GM19023 (cell line): ENCODE data around the gene NALCN.

ENCODE experiments used
- ATAC-seq: cut with Tn5 transposase; IDR thresholded peaks from one replicate; pipeline ENCODE4 v1.9.1; 2021; ENCODE audit warnings: mild to moderate bottlenecking, moderate library complexity; ENCODE audit not compliant: unreplicated experiment

Gene NALCN

DNA sequence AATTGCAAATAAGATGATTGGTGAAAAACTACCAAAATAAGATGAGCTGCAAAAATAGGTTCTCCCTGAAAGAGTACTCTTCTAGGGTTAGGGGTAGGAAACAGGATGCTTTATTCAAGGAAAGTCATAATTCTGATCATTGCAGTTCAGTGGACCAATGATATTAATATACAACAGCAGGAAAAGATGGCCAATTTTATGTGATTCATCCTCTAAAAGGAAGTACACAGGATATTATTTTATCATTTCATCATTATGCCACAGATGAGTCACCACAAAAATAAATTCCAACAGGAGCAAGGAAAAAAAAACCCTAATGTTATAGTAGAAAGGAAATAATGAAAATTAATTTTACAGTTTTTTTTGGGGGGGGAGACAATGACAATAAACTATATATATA is 205.0 kb downstream of the NALCN start:
- no peak for ATAC-seq

DNA sequence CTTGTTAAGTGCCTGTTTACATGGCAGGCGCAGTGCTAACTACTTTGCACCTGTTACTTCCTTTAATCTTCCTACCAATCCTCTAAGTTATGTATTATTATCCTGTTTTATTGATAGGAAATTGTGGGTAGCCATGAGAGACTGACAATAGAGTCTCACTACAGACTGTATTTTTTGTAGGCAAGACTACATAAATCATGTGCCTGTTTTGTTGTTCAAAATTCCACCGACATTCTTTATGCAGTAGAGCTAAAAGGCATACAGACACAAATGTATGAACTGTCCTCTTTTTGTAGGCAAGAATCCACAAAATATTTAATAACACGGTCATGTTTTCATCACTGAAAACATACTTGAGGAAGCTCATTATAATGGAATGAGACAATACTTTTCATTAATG is 205.5 kb downstream of the NALCN start:
- no peak for ATAC-seq

DNA sequence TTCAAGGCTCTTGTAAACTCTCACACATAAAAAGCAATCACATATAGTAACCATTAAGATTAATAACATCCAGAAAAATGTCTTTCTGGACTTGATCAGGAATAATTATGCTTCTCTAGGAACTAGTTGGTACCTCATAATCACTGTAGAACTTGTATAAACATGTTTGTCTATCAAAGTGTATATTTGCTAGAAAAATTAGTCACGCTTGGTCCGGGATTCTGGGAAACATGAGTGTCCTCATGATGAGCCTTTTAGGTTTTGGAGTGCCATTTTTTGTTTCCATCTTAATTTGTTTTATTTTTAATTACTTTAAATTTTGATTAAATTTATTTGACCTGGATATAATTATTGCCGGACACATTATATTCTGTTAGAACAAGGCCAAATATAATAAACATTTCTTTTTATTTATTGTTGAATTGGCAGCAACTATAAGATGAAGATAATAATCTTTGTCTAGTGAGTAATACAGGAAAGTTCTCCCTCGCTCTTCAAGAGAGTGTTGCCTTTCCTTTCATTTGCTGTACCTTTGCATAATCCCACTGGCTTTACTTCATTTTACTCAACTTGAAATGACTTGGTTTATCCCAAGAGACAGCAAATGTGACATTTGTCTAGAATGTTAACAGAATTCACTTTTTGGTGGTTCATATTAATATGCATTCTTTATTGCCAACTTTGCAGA is 207.0 kb downstream of the NALCN start:
- ATAC-seq: no peak

DNA sequence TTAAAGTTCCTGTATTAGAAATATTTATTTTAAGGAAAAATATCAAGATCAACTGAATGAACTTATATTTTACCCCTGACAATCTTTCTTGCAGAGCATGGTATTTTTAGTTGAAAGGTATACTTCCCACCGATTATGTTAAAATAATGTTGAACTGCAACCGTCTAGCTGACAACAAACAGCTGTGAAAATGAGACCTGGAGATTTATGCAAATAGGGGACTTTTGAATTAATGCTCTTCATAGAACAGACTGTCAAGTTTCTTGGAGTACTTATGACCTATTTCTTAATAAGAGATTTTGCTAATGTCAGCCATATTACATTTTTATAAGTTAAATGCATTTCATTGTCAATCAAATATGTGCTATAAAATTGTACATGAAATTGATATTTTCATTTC is 210.9 kb downstream of the NALCN start:
- no peak for ATAC-seq

DNA sequence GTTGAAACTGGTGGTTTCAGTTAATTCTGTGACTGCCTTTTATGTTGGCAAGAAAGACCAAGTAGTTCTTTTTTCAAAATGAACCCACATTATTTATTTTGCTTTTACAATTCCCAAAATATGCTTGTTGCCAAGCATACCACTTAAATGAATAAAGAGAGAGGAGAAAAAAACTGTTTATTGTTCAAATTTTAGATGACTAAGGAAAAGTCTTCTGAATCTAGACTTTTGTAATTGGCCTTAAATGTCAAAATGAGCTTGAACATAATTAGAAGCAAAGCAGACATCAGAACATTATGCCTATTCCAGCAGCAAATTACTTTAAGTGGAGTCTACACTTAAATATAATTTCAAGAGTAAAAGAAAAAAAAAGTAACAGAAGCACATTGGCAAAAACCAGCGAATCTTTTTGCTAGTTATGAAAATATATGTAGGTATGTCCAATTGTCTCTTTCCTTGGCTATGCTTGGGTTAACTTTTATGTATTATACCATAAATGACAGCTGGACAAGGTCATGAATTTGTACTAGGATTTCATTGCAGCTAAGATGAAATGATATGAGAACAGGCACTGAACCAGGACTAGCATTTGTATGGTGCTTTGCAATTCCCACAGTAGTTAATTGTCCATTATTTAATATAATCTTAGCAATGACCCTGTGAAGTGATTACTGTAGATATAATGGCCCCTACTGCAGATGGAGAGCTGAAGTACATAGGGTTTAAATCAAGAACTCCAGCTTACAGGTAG is 211.9 kb downstream of the NALCN start:
- ATAC-seq: no peak

DNA sequence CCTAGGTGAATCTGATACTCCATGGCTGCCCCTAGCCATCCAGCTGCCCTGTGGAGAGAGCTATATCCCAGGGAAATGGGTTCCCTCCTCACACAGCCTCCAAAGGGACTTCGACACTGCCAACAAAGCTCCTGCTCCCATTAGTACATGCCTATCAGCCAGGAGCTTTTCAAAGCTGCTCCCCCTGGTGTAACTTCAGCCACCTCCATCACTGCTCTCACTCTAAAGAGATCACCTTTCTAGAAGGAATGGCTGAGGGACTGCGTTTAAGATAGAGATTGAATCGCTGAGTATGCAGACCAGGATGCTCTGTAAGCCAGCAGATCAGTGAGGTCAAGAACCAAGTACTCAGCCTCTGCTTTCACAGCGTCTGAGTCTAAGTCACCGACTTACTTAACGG is 213.7 kb downstream of the NALCN start:
- ATAC-seq: no peak

DNA sequence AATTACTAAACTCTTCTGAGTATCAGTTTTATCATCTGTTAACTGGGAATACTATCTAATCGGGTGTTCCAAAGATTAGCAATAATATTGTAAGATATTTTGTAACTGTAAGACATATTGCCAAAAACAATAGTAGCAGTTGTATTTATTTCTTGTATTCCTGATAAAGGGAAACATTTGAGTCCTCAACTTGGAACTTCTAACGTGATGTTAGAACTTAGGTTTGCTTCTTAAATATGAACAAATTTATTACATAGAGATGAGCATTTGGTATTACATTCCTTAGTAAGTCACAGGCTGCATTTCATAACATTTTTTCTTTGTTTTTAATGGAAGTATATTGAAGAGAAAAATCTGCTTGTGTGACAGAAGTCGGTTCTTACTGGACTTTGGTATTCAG is 225.3 kb downstream of the NALCN start:
- no peak for ATAC-seq

DNA sequence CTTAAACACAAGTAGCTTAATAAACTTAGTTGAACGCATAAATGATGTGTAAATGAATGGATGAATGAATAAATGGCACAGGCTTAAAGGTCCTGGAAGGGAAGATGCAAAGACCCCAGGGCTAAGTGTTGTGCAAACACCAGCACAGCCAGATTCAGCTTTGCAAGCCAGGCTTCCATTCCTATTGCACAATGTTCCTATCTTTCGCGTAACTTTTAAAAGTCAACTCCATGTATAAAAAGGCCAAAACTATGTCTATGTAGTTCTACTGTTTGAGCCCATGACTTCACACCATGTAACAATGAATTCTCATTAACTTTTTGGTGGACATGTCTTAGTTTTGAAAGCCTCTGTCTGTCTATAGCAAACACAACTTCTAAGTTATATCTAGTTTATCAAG is 226.0 kb downstream of the NALCN start:
- ATAC-seq: no peak

DNA sequence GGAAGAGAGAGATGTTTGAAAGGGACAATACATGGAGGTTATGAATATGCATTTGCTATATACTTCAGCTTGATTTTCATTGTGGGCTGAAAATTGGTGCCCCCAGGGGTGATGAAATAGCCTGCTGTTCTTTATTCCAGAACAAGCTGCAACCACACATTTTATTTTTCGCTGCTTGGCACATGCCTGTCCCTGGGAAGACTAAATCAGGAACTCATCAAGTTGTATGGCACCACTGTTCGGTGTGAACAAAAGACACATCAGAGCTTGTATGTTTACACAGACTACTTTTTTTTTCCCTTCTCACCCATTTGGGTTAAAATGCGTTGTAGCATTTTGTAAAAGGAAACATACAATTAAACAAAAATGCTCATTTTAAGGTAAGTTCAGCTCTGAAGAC is 230.7 kb downstream of the NALCN start:
- no peak for ATAC-seq

DNA sequence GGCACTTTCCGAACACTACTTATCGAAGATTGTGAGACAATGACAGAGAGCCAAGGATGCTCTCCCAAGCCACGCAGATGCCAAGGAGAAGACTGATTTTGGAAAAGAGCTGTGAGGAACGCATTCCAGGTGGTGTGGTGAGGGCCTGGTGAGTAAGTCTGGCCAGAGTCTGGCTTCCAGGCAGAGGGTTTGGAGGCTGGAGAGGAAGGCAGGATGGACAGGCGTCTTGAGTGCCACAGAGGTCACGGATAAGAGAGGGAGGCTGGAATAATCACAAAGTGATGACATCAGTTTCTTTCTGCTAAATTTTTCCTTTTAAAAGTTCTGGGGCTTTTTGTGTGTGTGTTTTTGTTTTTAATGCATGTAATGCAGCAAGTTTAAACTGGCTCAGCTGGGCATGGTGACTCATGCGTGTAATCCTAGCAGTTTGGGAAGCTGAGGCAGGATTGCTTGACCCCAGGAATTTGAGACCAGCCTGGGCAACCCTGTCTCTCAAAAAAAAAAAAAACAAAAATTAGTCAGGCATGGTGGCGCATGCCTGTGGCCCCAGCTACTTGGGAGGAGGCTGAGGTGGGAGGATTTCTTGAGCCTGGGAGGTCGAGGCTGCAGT is 235.1 kb downstream of the NALCN start:
- no peak for ATAC-seq

DNA sequence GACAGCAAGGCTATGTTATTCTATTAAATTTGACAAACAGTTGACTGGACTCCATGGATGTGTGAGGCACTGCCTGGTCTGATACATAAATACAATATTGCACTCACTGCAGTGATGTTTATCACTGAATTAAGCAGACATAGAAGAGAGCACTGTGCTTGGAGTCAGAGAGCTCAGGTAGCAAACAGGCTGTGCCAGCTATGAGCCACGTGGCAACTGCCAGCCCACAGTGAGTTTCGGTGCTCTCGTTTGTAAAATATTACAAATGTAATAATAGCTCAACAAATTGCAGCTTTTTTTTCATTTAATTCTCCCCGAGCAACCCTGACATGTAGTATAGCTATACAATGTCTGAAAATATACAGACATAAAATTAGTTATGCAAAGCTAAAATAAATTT is 237.3 kb downstream of the NALCN start:
- ATAC-seq: no peak

DNA sequence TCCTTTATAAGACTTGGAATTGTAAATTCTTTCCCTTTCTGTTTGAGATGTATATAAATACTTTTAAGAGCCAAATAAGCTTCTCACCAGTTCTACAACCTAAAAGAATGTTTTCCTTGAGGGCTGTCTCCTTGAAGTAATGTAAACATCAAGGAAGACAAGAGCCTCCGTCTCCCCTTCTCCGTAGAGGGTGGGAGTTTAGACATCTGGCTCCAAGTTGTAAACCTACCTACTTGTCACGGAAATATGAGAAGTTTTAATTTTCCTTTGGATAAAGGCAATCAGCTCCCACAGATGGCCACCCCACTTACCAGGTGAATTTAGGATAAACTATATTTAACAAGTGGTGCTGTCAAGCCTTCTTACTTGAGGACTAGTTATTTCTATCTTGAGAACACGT is 237.9 kb downstream of the NALCN start:
- no peak for ATAC-seq

DNA sequence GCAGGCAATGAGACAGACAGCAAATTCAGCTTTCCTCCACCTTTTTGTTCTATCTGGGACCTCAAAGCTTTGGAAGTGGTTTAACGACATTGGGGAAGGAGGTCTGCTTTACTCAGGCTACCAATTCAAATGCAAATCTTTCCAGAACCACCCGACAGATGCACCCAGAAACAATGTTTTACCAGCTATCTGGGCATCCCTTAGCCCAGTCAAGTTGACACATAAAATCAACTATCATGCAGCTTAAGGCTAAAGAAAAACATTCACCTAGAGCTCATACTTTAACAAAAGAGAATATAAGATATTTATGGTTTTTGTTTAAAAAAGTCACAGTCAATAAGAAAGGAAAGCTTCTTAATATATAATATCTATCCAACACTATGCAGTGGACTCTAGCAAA is 246.0 kb downstream of the NALCN start:
- no peak for ATAC-seq

DNA sequence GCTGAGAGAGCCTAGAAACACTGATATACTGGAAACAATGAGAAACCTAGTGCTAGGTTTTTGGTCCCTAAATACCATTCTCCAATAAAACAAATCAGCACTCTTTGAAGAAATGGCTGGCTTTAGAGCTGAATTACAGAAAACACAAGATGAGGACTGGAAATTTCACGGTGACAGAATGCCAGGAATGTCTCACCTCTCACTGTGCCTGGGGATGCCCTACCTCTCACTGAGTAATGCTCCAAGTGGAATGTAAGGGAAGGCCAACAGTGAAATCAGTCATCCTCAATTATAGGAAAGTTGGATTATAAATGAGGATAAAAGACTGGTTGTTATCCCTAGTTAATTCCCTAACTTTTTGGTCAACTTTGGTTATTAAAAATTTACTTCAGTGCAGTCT is 259.0 kb downstream of the NALCN start:
- ATAC-seq: no peak

DNA sequence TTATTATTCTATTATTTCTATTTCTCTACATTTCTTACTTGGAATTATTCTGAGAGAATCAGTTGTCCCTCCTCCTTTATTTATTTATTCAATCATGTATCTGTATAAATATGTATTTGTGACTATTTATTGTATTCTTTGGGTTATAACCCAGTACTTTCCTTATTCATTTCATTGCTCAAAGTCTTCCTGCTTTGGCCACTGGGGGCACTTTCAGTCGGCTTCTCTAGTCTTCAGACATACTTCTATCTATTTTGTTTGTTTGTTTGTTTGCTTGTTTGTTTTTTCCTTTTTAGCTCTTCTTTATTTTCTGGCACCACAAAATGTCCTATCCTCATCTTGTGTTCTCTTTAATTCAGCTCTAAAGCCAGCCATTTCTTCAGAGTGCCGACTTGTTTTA is 260.4 kb downstream of the NALCN start:
- no peak for ATAC-seq

DNA sequence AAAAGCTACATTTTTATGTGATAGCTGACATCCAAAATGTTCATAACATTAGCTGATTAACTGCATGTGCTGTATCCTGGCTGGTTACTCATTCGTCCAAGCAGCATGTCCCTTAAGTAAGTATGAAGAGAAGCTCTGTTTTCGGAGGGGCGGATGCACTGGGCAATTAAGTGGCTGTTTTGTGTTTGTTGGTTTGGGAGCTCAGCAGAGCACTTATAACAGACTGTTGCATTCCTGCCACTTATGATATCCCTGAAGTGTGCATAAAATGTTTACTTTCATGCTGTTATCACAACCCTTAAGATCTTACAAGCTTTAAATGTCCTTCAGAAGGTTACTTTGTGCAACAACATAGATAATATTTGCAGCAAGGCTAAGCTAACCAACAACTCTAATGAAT is 264.1 kb downstream of the NALCN start:
- no peak for ATAC-seq

DNA sequence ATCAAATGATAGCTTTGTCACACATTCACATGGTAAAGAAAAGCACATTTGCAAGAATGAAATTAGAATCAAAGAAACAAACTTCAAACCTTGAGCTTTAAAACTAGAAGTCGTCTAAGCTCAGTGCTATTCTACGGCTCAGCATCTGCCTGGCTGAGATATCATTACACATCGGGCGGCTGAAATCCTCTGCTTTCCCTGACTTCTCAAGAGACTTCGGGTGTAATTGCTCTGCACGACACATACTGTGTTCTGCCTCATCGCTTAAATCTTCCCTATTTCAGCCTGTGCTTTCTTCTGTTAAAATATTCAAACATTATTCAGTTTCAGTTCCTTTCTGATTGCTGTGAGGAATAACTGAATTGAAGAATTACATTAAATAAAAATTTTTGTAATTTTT is 265.3 kb downstream of the NALCN start:
- no peak for ATAC-seq

DNA sequence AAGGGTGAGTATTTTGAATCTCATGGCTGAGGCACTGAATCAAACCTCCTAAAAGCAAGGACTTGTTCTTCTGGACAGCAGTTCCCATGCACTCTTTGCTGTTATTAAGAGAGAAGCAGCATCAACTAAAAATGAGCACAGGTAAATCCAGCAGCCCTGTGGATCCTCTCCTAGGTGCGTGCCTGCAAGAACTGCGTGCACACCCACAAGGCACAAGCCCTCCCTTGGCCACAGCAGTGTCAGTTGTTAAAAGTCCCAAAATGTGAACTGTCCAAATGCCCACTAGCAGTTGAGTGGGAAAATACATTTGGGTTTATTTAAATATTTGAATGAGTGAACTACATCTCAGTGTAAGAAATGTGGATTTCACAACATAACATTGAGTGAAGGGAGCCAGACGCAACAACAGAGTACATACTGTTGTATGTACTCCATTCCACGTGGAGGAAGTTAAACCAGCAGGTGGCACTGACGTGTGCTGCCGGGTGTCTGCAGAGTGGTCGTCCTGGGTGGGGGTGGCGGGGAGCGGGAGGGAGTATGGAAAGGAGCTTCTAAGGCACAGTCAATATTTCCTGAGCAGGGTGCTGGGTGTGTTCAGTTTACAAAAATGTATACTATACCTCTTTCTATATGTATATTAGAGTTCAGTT is 266.4 kb downstream of the NALCN start:
- no peak for ATAC-seq

DNA sequence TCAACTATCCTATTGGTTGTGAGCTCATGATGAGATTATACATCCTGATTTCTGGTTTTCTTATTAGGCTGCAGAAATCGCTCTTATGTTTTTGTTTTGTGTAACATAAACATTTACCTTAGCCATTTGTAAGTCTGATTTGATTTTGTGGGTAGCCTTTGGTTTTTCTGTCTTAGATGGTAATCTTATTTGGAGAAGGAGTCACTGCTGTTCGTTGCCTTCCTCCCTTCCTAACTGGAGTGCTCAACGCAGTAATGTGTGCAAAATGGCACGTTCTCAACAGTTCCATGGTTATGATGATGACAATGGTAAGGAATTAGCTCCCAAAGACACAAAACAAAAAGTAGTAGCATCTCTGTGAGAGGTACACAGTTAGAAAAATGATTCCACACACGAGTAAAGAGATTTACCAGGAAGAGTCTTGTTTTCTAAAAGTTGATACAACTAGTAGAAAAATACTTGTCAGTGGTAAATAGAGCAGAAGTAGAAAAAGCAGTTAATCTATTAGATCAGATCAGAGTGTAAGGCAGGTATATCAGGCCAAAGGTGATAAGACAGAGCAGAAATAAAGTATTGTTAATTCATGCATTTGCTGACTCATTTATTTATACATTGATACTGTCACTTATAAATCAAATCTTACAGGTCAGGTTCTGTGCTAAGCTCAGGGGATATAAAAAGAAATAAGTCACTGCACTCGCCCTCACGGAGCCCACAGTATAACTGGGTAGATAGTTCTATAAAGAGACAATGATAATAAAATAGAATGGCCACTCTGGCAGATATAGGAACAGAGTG is 270.0 kb downstream of the NALCN start:
- ATAC-seq: no peak

DNA sequence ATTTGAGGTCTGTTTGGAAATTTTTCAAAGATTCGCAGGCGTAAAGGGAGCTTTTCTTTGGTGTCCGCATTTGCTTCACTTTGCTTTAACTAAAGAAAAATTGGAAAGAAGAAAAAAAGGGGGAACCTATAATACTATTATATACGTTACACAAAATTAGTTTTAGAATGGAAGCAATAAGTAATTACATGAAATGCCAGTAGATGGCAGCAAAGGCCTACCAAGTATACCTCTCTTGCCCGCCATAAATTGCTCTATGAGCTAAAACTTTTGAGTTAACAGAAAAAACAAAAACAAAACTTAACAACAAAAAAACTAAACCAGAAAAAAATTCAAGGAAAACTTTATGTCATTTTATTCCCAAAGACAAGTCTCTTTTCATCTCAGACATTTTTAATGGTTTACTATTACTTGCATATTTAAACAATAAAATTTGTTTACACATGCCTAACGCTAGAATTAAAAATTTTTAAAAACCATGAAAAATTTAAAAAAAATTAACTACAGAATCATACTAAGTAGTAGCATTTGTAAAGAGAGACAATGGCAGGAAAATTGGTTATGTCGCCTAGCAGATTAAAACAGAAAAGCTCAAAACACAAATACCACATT is 271.4 kb downstream of the NALCN start:
- ATAC-seq: no peak

DNA sequence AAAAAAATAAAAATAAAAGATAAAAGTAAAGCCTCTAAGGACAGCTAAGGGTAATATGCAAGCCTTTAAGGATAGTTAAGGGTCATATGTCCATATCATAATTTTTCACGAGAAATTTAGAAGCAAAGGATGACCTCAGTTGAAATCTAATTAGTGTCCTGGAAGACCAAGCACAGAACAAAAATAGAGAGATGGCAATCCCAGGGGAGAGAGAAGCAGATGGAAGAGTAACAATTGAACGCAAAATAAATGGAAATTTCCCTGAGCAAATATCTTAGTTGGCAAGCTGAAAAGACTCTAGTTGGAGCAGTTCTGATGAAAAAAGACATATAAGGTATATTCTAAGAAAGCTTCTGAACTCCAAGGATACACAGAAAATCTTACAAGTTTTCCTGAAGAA is 275.4 kb downstream of the NALCN start:
- ATAC-seq: no peak
